ENCODE results near the gene SYT7.

- TF ChIP-seq CTCF (tag by site-specific recombination; IDR thresholded peaks at IDR 0.05) (no peak), ZNF449 (tag by site-specific recombination; IDR thresholded peaks at IDR 0.05) (no peak)
Observed at GRCh38 chr11:61529537-61530225, 51.2 kb downstream of the SYT7 start.
